ENCODE measurements around the gene CCBE1. TPM values are rescaled to one million over a fixed set of nuclear protein-coding genes. Genes with fewer than 3 reads are reported as not detected.

Gene CCBE1
- total and polyA plus RNA-seq, 9 of the 15 experiments (the other 6 are each of a cell fraction or from before 2014, with no cell fraction given): 0.20 TPM; not detected in 8

DNA sequence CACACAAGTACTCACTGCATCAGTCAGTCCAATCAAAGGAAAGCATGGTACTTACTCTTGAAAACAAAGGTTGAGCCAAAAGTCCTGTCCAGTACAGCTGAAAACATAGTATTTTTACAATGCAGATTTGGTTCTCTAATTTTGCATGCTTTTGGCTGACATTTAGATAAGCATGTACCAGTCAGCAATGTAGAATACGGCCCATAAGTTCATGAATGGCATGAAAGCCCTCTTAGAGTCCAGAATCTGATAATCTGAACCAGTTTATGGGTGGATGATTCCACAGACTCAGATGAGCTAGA is 90.2 kb downstream of the CCBE1 start (continued):
- TF ChIP-seq, protein P1, sequence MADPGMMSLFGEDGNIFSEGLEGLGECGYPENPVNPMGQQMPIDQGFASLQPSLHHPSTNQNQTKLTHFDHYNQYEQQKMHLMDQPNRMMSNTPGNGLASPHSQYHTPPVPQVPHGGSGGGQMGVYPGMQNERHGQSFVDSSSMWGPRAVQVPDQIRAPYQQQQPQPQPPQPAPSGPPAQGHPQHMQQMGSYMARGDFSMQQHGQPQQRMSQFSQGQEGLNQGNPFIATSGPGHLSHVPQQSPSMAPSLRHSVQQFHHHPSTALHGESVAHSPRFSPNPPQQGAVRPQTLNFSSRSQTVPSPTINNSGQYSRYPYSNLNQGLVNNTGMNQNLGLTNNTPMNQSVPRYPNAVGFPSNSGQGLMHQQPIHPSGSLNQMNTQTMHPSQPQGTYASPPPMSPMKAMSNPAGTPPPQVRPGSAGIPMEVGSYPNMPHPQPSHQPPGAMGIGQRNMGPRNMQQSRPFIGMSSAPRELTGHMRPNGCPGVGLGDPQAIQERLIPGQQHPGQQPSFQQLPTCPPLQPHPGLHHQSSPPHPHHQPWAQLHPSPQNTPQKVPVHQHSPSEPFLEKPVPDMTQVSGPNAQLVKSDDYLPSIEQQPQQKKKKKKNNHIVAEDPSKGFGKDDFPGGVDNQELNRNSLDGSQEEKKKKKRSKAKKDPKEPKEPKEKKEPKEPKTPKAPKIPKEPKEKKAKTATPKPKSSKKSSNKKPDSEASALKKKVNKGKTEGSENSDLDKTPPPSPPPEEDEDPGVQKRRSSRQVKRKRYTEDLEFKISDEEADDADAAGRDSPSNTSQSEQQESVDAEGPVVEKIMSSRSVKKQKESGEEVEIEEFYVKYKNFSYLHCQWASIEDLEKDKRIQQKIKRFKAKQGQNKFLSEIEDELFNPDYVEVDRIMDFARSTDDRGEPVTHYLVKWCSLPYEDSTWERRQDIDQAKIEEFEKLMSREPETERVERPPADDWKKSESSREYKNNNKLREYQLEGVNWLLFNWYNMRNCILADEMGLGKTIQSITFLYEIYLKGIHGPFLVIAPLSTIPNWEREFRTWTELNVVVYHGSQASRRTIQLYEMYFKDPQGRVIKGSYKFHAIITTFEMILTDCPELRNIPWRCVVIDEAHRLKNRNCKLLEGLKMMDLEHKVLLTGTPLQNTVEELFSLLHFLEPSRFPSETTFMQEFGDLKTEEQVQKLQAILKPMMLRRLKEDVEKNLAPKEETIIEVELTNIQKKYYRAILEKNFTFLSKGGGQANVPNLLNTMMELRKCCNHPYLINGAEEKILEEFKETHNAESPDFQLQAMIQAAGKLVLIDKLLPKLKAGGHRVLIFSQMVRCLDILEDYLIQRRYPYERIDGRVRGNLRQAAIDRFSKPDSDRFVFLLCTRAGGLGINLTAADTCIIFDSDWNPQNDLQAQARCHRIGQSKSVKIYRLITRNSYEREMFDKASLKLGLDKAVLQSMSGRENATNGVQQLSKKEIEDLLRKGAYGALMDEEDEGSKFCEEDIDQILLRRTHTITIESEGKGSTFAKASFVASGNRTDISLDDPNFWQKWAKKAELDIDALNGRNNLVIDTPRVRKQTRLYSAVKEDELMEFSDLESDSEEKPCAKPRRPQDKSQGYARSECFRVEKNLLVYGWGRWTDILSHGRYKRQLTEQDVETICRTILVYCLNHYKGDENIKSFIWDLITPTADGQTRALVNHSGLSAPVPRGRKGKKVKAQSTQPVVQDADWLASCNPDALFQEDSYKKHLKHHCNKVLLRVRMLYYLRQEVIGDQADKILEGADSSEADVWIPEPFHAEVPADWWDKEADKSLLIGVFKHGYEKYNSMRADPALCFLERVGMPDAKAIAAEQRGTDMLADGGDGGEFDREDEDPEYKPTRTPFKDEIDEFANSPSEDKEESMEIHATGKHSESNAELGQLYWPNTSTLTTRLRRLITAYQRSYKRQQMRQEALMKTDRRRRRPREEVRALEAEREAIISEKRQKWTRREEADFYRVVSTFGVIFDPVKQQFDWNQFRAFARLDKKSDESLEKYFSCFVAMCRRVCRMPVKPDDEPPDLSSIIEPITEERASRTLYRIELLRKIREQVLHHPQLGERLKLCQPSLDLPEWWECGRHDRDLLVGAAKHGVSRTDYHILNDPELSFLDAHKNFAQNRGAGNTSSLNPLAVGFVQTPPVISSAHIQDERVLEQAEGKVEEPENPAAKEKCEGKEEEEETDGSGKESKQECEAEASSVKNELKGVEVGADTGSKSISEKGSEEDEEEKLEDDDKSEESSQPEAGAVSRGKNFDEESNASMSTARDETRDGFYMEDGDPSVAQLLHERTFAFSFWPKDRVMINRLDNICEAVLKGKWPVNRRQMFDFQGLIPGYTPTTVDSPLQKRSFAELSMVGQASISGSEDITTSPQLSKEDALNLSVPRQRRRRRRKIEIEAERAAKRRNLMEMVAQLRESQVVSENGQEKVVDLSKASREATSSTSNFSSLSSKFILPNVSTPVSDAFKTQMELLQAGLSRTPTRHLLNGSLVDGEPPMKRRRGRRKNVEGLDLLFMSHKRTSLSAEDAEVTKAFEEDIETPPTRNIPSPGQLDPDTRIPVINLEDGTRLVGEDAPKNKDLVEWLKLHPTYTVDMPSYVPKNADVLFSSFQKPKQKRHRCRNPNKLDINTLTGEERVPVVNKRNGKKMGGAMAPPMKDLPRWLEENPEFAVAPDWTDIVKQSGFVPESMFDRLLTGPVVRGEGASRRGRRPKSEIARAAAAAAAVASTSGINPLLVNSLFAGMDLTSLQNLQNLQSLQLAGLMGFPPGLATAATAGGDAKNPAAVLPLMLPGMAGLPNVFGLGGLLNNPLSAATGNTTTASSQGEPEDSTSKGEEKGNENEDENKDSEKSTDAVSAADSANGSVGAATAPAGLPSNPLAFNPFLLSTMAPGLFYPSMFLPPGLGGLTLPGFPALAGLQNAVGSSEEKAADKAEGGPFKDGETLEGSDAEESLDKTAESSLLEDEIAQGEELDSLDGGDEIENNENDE (IDR thresholded peaks at IDR 0.05; ENCODE audit: low read depth, low read length): no peak
- TF ChIP-seq CBX8 (IDR thresholded peaks at IDR 0.05; ENCODE audit: borderline replicate concordance, extremely low read depth, low read depth, low read length, poor library complexity, severe bottlenecking): no peak
- TF ChIP-seq GTF2F1 (IDR thresholded peaks at IDR 0.05; ENCODE audit: low read depth, low read length): no peak
